ENCODE data around the gene SUPT6H.
A peak's percentile ranks its signal among the peaks of the same experiment; 100 is the strongest.

The SUPT6H gene

DNA sequence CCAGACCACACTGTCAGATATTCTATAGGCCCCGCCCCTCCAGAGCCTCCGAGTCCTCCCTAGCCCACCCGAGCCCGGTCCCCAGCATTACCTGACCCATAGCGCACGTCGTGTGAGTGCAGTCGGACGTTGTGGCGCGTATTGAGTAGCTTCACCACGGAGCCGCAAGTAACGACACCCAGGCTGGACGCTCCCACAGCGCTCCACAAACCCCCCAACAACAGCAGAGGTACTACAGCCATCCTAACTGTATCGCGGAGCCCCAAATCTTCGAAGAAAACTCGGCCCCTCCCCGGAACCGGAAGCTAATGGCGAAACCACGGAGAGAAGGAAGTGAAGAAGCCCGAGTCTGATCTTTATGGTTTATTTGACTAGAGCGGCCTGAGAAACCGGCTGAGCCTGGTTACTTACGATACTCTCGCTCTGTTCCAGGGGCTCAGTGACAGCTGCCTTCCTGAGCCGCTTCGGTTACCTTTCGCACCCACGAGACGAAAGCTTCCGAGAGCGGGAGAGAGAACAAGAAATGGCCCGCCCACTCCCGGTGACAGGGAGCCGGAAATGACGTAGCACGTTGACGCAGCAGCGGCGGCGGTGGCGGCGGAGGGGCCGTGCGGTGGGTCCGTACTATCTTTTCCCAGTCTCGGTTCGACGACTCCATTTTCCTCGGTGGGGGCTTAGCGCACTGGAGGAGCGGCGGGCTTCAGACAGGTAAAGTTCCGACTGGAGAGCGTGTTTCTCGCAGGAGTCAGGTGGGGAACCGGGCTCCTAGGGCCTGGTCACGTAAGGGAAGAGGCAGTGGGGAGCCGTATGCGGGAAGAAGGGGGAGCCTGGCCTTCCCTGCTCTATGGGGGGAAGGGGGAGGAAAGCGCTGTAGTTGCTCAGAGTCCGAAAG is at the start of gene SUPT6H, which contains the start of gene SDF2:
TSS of gene SUPT6H (plus strand) at position 571 of the 892 bp plus-strand sequence. CDS start 11,197 bp downstream, outside the sequence.
TSS of gene SDF2 (minus strand) at position 272 of the 892 bp plus-strand sequence. CDS start at position 242, 30 bp downstream.
- peak; percentile 72 for TF ChIP-seq L3MBTL2 (conservative IDR thresholded peaks at IDR 0.05)
- peak; percentile 42; the same call in 1 of the 2 replicates for TF ChIP-seq ELF4 (IDR thresholded peaks at IDR 0.05)
- no peak for TF ChIP-seq SUZ12 (IDR thresholded peaks at IDR 0.05)
- peak; percentile 89 for DNase-seq (ENCODE audit: extremely low spot score)
- ChIA-PET POLR2A (interaction anchor here (0.7 to 4.1 kb wide), 25 partner anchors 9 to 180 kb away, joined by 3 to 94 read pairs (median 5); partner anchors contain the start of genes BLTP2, FAM222B, NEK8 and PIGS), CTCF (interaction anchor here (0.6 to 1.9 kb wide), 4 partner anchors 9 to 387 kb away, joined by 3 to 8 read pairs (median 3); partner anchors contain the start of gene BLTP2)

DNA sequence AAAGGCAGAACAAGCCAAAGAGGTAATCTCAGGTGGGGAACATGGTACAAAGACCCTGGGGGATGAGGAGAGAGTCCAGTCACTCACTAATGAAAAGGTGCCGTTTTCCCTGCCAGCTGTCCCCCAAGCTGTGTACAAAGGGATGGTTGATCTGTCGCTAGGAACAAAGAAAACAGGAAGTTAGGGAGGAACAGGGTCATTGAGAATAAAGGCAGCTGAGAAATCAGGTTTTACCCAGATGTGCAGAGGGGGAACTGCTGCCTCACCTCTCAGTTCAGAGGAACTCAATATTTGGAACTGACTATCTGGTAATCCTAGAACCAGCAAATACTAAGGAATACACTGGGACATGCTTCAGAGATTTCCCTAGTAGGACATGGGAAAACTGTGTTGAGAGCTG is 49.5 kb upstream of the SUPT6H start:
- no peak for DNase-seq (ENCODE audit: extremely low spot score)
- POLR2A ChIA-PET: no interaction called here
- TF ChIP-seq HDGF (IDR thresholded peaks at IDR 0.05; ENCODE audit: borderline replicate concordance) (no peak), ARNT (IDR thresholded peaks at IDR 0.05) (no peak), FOXK2 (IDR thresholded peaks at IDR 0.05) (no peak), L3MBTL2 (conservative IDR thresholded peaks at IDR 0.05) (no peak), LEF1 (IDR thresholded peaks at IDR 0.05; ENCODE audit: borderline replicate concordance) (no peak), BHLHE40 (IDR thresholded peaks at IDR 0.05; ENCODE audit: borderline replicate concordance) (no peak), ZNF384 (IDR thresholded peaks at IDR 0.05) (no peak), ELF4 (IDR thresholded peaks at IDR 0.05) (no peak), SP1 (IDR thresholded peaks at IDR 0.05) (no peak), FOXM1 (IDR thresholded peaks at IDR 0.05; ENCODE audit: borderline replicate concordance) (no peak), TARDBP (IDR thresholded peaks at IDR 0.05) (no peak)
- TF ChIP-seq, protein P1, sequence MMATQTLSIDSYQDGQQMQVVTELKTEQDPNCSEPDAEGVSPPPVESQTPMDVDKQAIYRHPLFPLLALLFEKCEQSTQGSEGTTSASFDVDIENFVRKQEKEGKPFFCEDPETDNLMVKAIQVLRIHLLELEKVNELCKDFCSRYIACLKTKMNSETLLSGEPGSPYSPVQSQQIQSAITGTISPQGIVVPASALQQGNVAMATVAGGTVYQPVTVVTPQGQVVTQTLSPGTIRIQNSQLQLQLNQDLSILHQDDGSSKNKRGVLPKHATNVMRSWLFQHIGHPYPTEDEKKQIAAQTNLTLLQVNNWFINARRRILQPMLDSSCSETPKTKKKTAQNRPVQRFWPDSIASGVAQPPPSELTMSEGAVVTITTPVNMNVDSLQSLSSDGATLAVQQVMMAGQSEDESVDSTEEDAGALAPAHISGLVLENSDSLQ (IDR thresholded peaks at IDR 0.05): no peak
- CTCF ChIA-PET: interaction anchor here (0.7 to 1.4 kb wide), 5 partner anchors 9 to 117 kb away, joined by 3 to 4 read pairs (median 3); no protein-coding TSS in a partner anchor

DNA sequence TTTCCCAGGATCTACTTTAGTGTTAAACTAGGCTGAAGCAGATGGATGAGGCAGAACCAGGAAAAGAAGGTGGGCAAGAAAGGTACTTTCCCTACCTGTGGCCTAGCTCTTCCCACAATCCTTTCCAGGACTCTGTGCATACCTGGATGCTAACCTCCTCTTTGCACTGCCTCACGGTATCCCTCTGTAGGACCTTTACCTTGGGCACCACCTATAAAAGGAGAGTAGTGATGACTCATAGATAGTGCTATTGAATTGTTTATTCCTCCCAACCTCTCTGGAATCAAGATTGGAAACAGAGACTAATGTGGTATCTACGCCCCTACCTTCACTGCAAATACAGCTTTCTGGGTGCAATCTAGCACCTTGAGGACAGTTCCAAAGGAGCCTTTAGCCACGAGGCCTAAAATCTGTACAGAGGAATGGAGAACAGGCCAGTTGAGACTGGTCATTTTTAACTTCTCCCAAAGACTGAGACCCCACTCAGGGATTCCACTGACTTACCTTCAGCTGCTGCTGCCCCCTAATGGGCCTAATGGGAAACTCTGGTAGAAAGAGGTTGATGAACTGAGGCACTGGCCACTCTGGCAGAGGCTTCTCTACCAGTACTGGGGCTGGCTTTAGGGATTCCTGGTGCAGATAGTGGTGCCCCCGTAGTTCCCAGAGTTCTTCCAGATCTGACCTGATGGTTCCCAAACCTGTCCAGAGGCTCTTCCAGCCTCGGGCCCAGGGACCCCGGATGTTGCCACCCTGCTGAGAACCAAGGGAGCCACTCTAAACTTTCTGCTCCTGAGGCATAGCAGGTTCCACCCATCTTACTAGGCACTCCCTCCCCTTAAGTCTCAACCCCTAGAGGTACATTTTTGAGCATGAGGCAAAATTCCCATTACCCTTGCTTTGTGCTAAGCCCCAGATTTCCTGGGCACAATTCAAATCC is 48.8 kb upstream of the SUPT6H start:
- POLR2A ChIA-PET: interaction anchor here (0.6 to 1.2 kb wide), 2 partner anchors 14 to 32 kb away, joined by 3 read pairs; no protein-coding TSS in a partner anchor
- DNase-seq (ENCODE audit: extremely low spot score): peak; percentile 41

DNA sequence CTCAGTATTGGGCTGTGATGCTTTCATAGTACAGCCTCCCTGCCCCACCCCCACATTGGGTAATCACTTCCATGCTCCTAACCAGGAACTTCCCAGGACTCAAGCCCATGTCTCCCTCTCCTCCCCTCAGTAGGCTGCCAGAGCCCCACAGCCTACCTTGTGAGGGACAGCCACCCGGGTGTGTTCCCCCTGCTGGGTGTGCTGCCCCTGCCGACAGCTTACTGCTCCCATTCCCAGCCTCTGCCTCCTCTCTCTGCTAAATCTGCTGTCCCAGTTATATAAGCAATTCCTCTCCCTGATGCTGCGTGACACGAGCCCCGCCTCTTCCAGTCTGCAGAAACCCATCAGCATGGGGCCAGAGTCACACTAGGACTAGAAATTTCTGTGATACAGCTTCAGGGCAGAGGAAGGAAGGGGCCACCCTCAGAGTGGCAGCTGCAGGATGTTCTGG is 48.0 kb upstream of the SUPT6H start, which contains the start of gene RSKR:
TSS of gene RSKR (minus strand) at position 255 of the 451 bp plus-strand sequence. CDS start at position 231, 24 bp downstream.
- ChIA-PET POLR2A (interaction anchor here (0.6 to 1.2 kb wide), 2 partner anchors 14 to 33 kb away, joined by 3 read pairs; no protein-coding TSS in a partner anchor), CTCF (interaction anchor here (0.7 to 1.4 kb wide), 3 partner anchors 26 to 375 kb away, joined by 3 to 7 read pairs (median 4); no protein-coding TSS in a partner anchor)
- TF ChIP-seq NFRKB (IDR thresholded peaks at IDR 0.05) (no peak), FOXK2 (IDR thresholded peaks at IDR 0.05) (no peak), TARDBP (IDR thresholded peaks at IDR 0.05) (no peak), ARNT (IDR thresholded peaks at IDR 0.05) (no peak), ELF4 (IDR thresholded peaks at IDR 0.05) (no peak), BHLHE40 (IDR thresholded peaks at IDR 0.05; ENCODE audit: borderline replicate concordance) (no peak), ZNF384 (IDR thresholded peaks at IDR 0.05) (no peak), FOXA1 (IDR thresholded peaks at IDR 0.05) (no peak), LEF1 (IDR thresholded peaks at IDR 0.05; ENCODE audit: borderline replicate concordance) (no peak), HDGF (IDR thresholded peaks at IDR 0.05; ENCODE audit: borderline replicate concordance) (no peak)
- TF ChIP-seq, protein P1 (IDR thresholded peaks at IDR 0.05): no peak
- DNase-seq (ENCODE audit: extremely low spot score): no peak

More for the DNA sequence above, 48.8 kb upstream of the SUPT6H start:
- no peak for TF ChIP-seq LEF1 (IDR thresholded peaks at IDR 0.05; ENCODE audit: borderline replicate concordance)
- no peak for TF ChIP-seq SP1 (IDR thresholded peaks at IDR 0.05)
- no peak for TF ChIP-seq BHLHE40 (IDR thresholded peaks at IDR 0.05; ENCODE audit: borderline replicate concordance)
- TF ChIP-seq ELF4 (IDR thresholded peaks at IDR 0.05): no peak
- no peak for TF ChIP-seq FOXM1 (IDR thresholded peaks at IDR 0.05; ENCODE audit: borderline replicate concordance)
- no peak for TF ChIP-seq FOXK2 (IDR thresholded peaks at IDR 0.05)
- TF ChIP-seq, protein P1 (IDR thresholded peaks at IDR 0.05): no peak
- no peak for TF ChIP-seq ZNF384 (IDR thresholded peaks at IDR 0.05)
- no peak for TF ChIP-seq NFRKB (IDR thresholded peaks at IDR 0.05)
- TF ChIP-seq HDGF (IDR thresholded peaks at IDR 0.05; ENCODE audit: borderline replicate concordance): no peak
- TF ChIP-seq TARDBP (IDR thresholded peaks at IDR 0.05): no peak
- no peak for TF ChIP-seq FOXA1 (IDR thresholded peaks at IDR 0.05)
- TF ChIP-seq L3MBTL2 (conservative IDR thresholded peaks at IDR 0.05): no peak
- TF ChIP-seq SUZ12 (IDR thresholded peaks at IDR 0.05): no peak
- TF ChIP-seq CTBP1 (IDR thresholded peaks at IDR 0.05; ENCODE audit: borderline replicate concordance): no peak
- TF ChIP-seq ARNT (IDR thresholded peaks at IDR 0.05): no peak
- CTCF ChIA-PET: interaction anchor here (0.7 to 1.4 kb wide), 6 partner anchors 8 to 374 kb away, joined by 3 to 7 read pairs (median 3); no protein-coding TSS in a partner anchor
